Pulmonary artery endothelial cell (primary cell): ENCODE measurements around the gene PLPP3. TPM values are rescaled to one million over a fixed set of nuclear protein-coding genes. Genes with fewer than 3 reads are reported as not detected.

Experiments
- DNase-seq: peaks from one replicate; pipeline ENCODE4 v3.0.0-alpha.2; 2011; ENCODE audit warnings: low read depth, low spot score
- total RNA-seq: library from RNA; depleted of rRNA; stranded (reverse); fragments of >200 nt; gene quantifications from 2 replicates; pipeline ENCODE4 v1.2.3, GENCODE V29; 2014

Gene PLPP3
- total RNA-seq, 1 donor from 2014 or later: 28.6 TPM

- no peak for DNase-seq
Measured at GRCh38 chr1:56525489-56526041, 53.8 kb downstream of the PLPP3 start.

GRCh38 chr1:56524263-56524662, 55.1 kb downstream of the PLPP3 start:
- DNase-seq: no peak

DNA sequence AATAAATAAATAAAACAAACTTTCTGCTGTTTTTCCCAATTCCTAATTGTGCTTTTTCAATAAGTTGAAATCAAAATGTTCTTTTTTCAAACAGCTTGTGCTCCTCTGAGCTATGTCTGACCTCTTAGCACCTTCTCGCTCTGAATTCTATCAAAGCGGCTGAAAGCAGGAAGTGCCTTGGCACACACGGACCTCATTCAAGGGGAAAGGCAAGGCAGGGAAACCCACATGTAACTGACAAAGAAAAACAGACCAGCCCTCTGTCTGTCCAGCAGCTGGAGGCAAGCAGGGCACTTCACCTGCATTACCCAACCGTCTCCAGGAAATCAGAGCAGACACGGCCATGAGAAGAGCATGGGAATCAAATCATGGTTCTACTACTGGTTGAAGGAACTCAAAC, 56.7 kb downstream of the PLPP3 start:
- DNase-seq: peak; percentile 47

- DNase-seq: no peak
Measured at GRCh38 chr1:56520016-56520601, 59.3 kb downstream of the PLPP3 start.

- no peak for DNase-seq
Measured at GRCh38 chr1:56517404-56518130, 61.8 kb downstream of the PLPP3 start.

- DNase-seq: no peak
Measured at GRCh38 chr1:56516539-56517252, 62.7 kb downstream of the PLPP3 start.

DNA sequence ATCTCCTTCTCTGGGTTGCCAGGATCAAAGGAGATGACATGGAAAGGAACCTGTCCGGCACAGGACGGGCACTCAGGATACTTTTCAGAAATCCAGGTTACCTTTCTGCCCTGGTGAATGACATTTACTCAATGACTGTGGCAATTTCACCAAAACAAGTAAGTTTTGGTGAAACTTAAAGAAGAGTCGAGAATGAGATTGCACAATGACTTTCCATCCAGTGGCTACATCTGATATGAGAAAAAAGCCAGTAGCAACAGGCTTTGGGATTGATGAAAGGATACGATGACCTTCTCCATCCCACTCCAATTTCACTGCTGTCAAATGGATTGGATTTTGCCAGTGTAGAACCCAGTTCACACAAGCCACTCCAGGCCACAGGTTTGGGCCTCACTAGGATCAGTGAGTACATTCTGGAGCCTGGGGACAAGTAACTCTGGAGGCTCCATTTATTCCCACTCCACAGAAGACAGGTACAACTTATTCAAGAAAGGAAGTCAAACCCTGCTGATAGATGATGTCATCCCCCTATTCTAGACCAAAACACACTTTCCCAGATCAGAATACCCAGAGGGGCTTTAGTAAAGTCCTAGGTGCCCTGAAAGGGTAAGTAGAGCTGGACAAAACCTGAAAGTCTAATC, 63.3 kb downstream of the PLPP3 start:
- no peak for DNase-seq

DNA sequence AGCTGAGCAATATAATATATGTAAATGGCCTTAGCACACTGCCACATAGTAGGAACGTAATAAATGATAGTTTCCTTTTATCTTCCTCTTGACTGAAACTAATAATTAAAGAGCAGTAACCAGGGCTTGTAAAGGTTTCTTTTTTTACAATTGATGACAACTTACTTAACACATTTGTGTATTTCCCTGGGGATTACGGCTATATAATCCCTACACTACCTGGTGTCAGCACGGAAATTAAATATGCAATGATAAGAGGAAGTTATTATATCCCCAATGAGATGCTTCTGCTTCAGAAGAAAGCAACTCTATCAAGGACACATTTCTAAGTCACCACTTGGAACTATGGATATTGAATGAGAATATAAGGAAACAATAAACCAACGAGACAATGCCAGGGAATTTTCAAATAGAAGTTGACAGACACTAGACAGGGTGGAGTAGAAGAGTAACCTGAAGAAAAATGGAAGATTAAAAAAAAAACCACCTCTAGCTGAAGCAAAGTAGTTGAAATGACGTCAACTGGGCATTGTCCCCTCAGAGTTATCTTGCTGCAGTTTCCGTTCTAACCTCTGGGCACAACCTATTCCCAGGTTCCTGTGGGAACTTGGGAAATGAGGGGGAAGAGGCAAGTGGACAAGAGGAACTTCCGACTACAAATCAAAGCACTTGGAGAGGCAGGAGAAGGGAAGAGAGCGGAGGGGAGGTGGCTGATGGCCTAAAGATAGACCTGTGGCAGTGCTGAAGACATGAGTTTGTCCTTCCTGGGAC, 66.5 kb downstream of the PLPP3 start:
- DNase-seq: peak; percentile 39

- DNase-seq: no peak
Measured at GRCh38 chr1:56511766-56512165, 67.6 kb downstream of the PLPP3 start.

- DNase-seq: no peak
Measured at GRCh38 chr1:56511364-56511763, 68.0 kb downstream of the PLPP3 start.

GRCh38 chr1:56510642-56511021, 68.7 kb downstream of the PLPP3 start:
- DNase-seq: no peak

GRCh38 chr1:56509713-56510641, 69.4 kb downstream of the PLPP3 start:
- DNase-seq: no peak

DNA sequence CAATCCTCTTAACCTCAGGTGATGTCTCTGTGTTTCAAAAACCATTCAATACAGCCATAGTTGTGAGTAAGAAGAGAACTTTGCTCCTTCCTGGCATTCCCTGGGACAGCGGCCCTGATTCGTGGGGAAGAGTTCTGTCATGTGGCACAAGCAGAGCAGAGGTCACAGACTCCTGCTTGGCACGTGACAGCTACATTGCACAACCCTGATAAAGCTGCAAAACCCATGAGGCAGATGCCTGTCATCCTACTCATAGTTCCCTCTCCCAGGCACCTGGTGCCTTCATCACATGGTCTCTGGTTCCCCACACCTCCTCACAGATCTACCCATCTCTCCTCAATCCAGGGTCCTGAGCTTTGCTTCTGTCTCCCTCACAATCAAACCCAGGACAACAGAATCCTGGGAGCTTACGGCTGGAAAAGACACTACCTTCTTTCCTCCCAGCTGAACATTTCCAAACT, 70.8 kb downstream of the PLPP3 start:
- DNase-seq: no peak

GRCh38 chr1:56507925-56508522, 71.3 kb downstream of the PLPP3 start:
- no peak for DNase-seq

- DNase-seq: peak; percentile 17
Measured at GRCh38 chr1:56506951-56507491, 72.3 kb downstream of the PLPP3 start.

- DNase-seq: no peak
Measured at GRCh38 chr1:56505792-56506743, 73.3 kb downstream of the PLPP3 start.

GRCh38 chr1:56502700-56503245, 76.6 kb downstream of the PLPP3 start:
- peak; percentile 55 for DNase-seq

GRCh38 chr1:56501888-56502287, 77.5 kb downstream of the PLPP3 start:
- DNase-seq: no peak
